ENCODE data around the gene TRPC6. TPM values are rescaled to one million over a fixed set of nuclear protein-coding genes. Genes with fewer than 3 reads are reported as not detected.

TRPC6 gene
- total and polyA plus RNA-seq, 2 of the 8 experiments (the other 6 are each of a cell fraction or from before 2014, with no cell fraction given) = 0.26 to 0.39 TPM

GRCh38 chr11:101434026-101434643 lies 149.7 kb downstream of the TRPC6 start:
- Histone ChIP-seq H3K9me3 (ENCODE audit: insufficient read depth in 2 of 2, low read depth in 1 of 2, low read length in 1 of 2) (no peaks in the 10 kb centered on the region), H3K23ac (ENCODE audit: insufficient read length) (no peak overlapping the region)
- no peak for FAIRE-seq
- TF ChIP-seq, protein P1, sequence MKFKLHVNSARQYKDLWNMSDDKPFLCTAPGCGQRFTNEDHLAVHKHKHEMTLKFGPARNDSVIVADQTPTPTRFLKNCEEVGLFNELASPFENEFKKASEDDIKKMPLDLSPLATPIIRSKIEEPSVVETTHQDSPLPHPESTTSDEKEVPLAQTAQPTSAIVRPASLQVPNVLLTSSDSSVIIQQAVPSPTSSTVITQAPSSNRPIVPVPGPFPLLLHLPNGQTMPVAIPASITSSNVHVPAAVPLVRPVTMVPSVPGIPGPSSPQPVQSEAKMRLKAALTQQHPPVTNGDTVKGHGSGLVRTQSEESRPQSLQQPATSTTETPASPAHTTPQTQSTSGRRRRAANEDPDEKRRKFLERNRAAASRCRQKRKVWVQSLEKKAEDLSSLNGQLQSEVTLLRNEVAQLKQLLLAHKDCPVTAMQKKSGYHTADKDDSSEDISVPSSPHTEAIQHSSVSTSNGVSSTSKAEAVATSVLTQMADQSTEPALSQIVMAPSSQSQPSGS (IDR thresholded peaks at IDR 0.05; ENCODE audit: low read length) = no peak
- no peak for TF ChIP-seq CREB1 (IDR thresholded peaks at IDR 0.05)
- TF ChIP-seq, protein P2, sequence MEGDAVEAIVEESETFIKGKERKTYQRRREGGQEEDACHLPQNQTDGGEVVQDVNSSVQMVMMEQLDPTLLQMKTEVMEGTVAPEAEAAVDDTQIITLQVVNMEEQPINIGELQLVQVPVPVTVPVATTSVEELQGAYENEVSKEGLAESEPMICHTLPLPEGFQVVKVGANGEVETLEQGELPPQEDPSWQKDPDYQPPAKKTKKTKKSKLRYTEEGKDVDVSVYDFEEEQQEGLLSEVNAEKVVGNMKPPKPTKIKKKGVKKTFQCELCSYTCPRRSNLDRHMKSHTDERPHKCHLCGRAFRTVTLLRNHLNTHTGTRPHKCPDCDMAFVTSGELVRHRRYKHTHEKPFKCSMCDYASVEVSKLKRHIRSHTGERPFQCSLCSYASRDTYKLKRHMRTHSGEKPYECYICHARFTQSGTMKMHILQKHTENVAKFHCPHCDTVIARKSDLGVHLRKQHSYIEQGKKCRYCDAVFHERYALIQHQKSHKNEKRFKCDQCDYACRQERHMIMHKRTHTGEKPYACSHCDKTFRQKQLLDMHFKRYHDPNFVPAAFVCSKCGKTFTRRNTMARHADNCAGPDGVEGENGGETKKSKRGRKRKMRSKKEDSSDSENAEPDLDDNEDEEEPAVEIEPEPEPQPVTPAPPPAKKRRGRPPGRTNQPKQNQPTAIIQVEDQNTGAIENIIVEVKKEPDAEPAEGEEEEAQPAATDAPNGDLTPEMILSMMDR (IDR thresholded peaks at IDR 0.05; ENCODE audit: control extremely low read depth in 1 of 3, insufficient read depth in 1 of 3, low read depth in 1 of 3, low read length in 3 of 3) = no peak
- no peak for TF ChIP-seq RBBP5 (IDR thresholded peaks at IDR 0.05; ENCODE audit: borderline replicate concordance, low read depth, low read length)
- no peak for TF ChIP-seq CEBPB (IDR thresholded peaks at IDR 0.05; ENCODE audit: low read depth, low read length)
- TF ChIP-seq SRF (IDR thresholded peaks at IDR 0.05; ENCODE audit: low read depth, low read length) = no peak
- TF ChIP-seq HDAC6 (IDR thresholded peaks at IDR 0.05; ENCODE audit: low read depth, low read length) = no peak
- TF ChIP-seq RAD21 (IDR thresholded peaks at IDR 0.05 in 1 of 2, conservative IDR thresholded peaks at IDR 0.05 in 1 of 2; ENCODE audit: low read depth in 2 of 2, low read length in 2 of 2) = no peak
- TF ChIP-seq POLR2A (IDR thresholded peaks at IDR 0.05; ENCODE audit: control extremely low read depth in 1 of 2, low read depth in 2 of 2, low read length in 2 of 2) = no peak

More at GRCh38 chr11:101434026-101434643, 149.7 kb downstream of the TRPC6 start:
- Histone ChIP-seq H4K20me1 (replicated peaks in 1 of 2; ENCODE audit: control insufficient read depth in 1 of 2, insufficient read depth in 2 of 2, low read length in 2 of 2) (no peaks in the 10 kb centered on the region), H4K91ac (replicated peaks; ENCODE audit: insufficient read length, low read length) (no peak overlapping the region), H2AFZ (ENCODE audit: low read length) (no peak overlapping the region), H3K4me2 (ENCODE audit: insufficient read depth in 1 of 2, low read depth in 2 of 2, low read length in 2 of 2) (no peak overlapping the region), H4K5ac (ENCODE audit: insufficient read length, low read depth, low read length) (no peak overlapping the region), H3K27me3 (replicated peaks in 1 of 4; ENCODE audit: control insufficient read depth in 3 of 4, extremely low read depth in 1 of 4, insufficient read depth in 3 of 4, low read length in 3 of 4) (no peaks in the 10 kb centered on the region), H3K36me3 (ENCODE audit: control insufficient read depth in 2 of 4, insufficient read depth in 4 of 4, low read length in 3 of 4) (no peaks in the 10 kb centered on the region), H3K56ac (replicated peaks; ENCODE audit: insufficient read length, low read depth, low read length) (no peak overlapping the region), H3K4ac (replicated peaks; ENCODE audit: insufficient read length, low read depth, low read length) (no peak overlapping the region), H2BK12ac (ENCODE audit: low read depth, low read length) (no peak overlapping the region), H3K4me3 (ENCODE audit: extremely low read depth in 1 of 4, insufficient read depth in 2 of 4, low read depth in 3 of 4, low read length in 4 of 4) (no peak overlapping the region), H2BK5ac (ENCODE audit: low read depth, low read length) (no peak overlapping the region), H3K9ac (replicated peaks in 1 of 4; ENCODE audit: extremely low read depth in 1 of 4, low read depth in 3 of 4, low read length in 3 of 4) (no peak overlapping the region), H3K27ac (ENCODE audit: low read depth, low read length) (no peak overlapping the region), H3K14ac (ENCODE audit: insufficient read length) (no peak overlapping the region), H3K79me2 (ENCODE audit: control insufficient read depth in 1 of 2, insufficient read depth in 2 of 2, low read length in 2 of 2) (no peaks in the 10 kb centered on the region), H2BK20ac (ENCODE audit: low read length) (no peak overlapping the region), H2BK120ac (replicated peaks; ENCODE audit: low read depth, low read length) (no peak overlapping the region), H2AK5ac (ENCODE audit: low read depth, low read length) (no peak overlapping the region), H3K79me1 (ENCODE audit: low read depth, low read length) (no peaks in the 10 kb centered on the region), H4K8ac (ENCODE audit: extremely low read depth, insufficient read depth, low read length) (no peak overlapping the region), H3K18ac (ENCODE audit: extremely low read depth, low read length) (no peak overlapping the region), H2BK15ac (ENCODE audit: low read length) (no peak overlapping the region), H3K4me1 (replicated peaks in 1 of 4; ENCODE audit: control insufficient read depth in 3 of 4, insufficient read depth in 4 of 4, low read length in 3 of 4) (peaks cover 0 to 7% (median 0%) of the 10 kb centered on the region in 4 experiments; a peak in 2 of 7 replicates), H3K23me2 (ENCODE audit: low read depth, low read length) (no peaks in the 10 kb centered on the region)
- 94 to 100% methylated on average over 1 to 3 of the region's 3 CpGs for WGBS, 2 experiments (ENCODE audit: extremely low coverage in 1 of 2, insufficient coverage in 1 of 2, insufficient read length in 1 of 2, insufficient replicate concordance in 2 of 2, low coverage in 1 of 2, low lambda C conversion rate in 2 of 2, missing lambda C conversion rate in 1 of 2)
- ChIA-PET POLR2A (ENCODE audit: partially characterized antibody) (no interaction called here), CTCF (ENCODE audit: partially characterized antibody) (interaction anchor here (0.7 to 6.6 kb wide), 7 partner anchors 18 to 573 kb away, joined by 3 to 46 read pairs (median 4); no protein-coding TSS in a partner anchor)
- DNase-seq (ENCODE audit: low read depth in 1 of 2, low spot score in 2 of 2) = no peak
